HCT116 (cell line): Measurements from ENCODE around the gene SORCS2. TPM values are rescaled to one million over a fixed set of nuclear protein-coding genes. Genes with fewer than 3 reads are reported as not detected.

Experiments
- ATAC-seq: fragments of 200-7000 bp; cut with Tn5 transposase; 2 replicates; pipeline ENCODE4 v1.9.1; 2020; ENCODE audit warnings: mild to moderate bottlenecking, moderate library complexity
- BruUV-seq: library from RNA; stranded (reverse); fragments of 400-500 nt; replicated peaks from 2 replicates; lab custom pipeline; 2021; lab: Mats Ljungman, UMichigan
- CTCF ChIA-PET: fragments of 300-600 bp; sonication (Branson Sonifier 250); formaldehyde crosslinking; loops from one replicate; lab custom pipeline; 2021; ENCODE audit warnings: antibody characterized with exemption; lab: Charles Lee
- POLR2A ChIA-PET: fragments of 300-600, 350-600 bp; sonication (Branson Sonifier 250); formaldehyde crosslinking; loops from one replicate; lab custom pipeline; 2021; ENCODE audit warnings: antibody characterized with exemption; lab: Charles Lee
- RAD21 ChIA-PET, 2 experiments: fragments of 300-600 bp; sonication (Branson Sonifier 250); formaldehyde crosslinking; loops; one replicate each; lab custom pipeline; 2023; ENCODE audit warnings: low total read pairs in 2 of 2; ENCODE audit not compliant: uncharacterized antibody in 2 of 2, unreplicated experiment in 2 of 2, low non-redundant PET in 1 of 2; lab: Charles Lee
- DNase-seq: peaks from one replicate; pipeline ENCODE4 v3.0.0-alpha.2; 2010; ENCODE audit warnings: low read depth, low spot score
- H2AFZ ChIP-seq: fragments of 200-600 bp; shearing (Covaris generic), sonication (generic); 2 replicates; pipeline ENCODE4 v1.6.1; 2017; ENCODE audit warnings: low read depth, mixed run types, mixed read lengths, antibody characterized with exemption, low read length; ENCODE audit not compliant: poor library complexity, severe bottlenecking
- H3K27ac ChIP-seq: 2 replicates; pipeline ENCODE4 v1.5.1; 2012; ENCODE audit warnings: low read depth, low read length
- H3K27me3 ChIP-seq: fragments of 200-600 bp; sonication (generic); 2 replicates; pipeline ENCODE4 v1.6.1; 2016; ENCODE audit warnings: mixed run types, low read length, mixed read lengths; ENCODE audit not compliant: insufficient read depth
- H3K36me3 ChIP-seq, 2 experiments: fragments of 200-500 bp in 1 of 2; fragments of 200-600 bp in 1 of 2; sonication (Bioruptor generic) in 1 of 2; sonication (generic) in 1 of 2; 2 replicates each; pipeline versions ENCODE4 v1.5.1 to v1.6.1; 2014 to 2016; ENCODE audit warnings: low read length in 2 of 2, inconsistent platforms in 1 of 2, mixed read lengths in 1 of 2, mixed run types in 1 of 2; ENCODE audit not compliant: insufficient read depth in 2 of 2, control insufficient read depth in 1 of 2
- H3K4me1 ChIP-seq, 2 experiments: fragments of 200-600 bp in 1 of 2; sonication (generic) in 1 of 2; 2 replicates each; pipeline versions ENCODE4 v1.5.1 to v1.6.1; 2012 to 2017; ENCODE audit warnings: low read length in 2 of 2, inconsistent platforms in 1 of 2, mild to moderate bottlenecking in 1 of 2, mixed read lengths in 1 of 2, mixed run types in 1 of 2, moderate library complexity in 1 of 2; ENCODE audit not compliant: insufficient read depth in 2 of 2, control insufficient read depth in 1 of 2
- H3K4me2 ChIP-seq: fragments of 200-600 bp; sonication (generic); 2 replicates; pipeline ENCODE4 v1.6.1; 2017; ENCODE audit warnings: mixed run types, low read length, mixed read lengths
- H3K4me3 ChIP-seq, 2 experiments: fragments of 200-600 bp in 1 of 2; sonication (generic) in 1 of 2; replicated peaks in 1 of 2; 2 replicates each; pipeline ENCODE4 v1.5.1; 2011 to 2016; ENCODE audit warnings: low read length in 2 of 2, control low read depth in 1 of 2, low read depth in 1 of 2, mild to moderate bottlenecking in 1 of 2, mixed read lengths in 1 of 2, mixed run types in 1 of 2
- H3K79me2 ChIP-seq: fragments of 200-600 bp; sonication (generic); 2 replicates; pipeline ENCODE4 v1.6.1; 2017; ENCODE audit warnings: mild to moderate bottlenecking, mixed run types, low read length, moderate library complexity, mixed read lengths; ENCODE audit not compliant: insufficient read depth
- H3K9ac ChIP-seq: fragments of 200-600 bp; sonication (generic); 2 replicates; pipeline ENCODE4 v1.6.1; 2016; ENCODE audit warnings: low read length, mixed read lengths
- H3K9me2 ChIP-seq: fragments of 200-600 bp; sonication (generic), shearing (Covaris generic); 2 replicates; pipeline ENCODE4 v1.6.1; 2017; ENCODE audit warnings: mixed run types, mild to moderate bottlenecking, moderate library complexity; ENCODE audit not compliant: insufficient read depth
- H3K9me3 ChIP-seq, 2 experiments: fragments of 200-500 bp in 1 of 2; fragments of 200-600 bp in 1 of 2; sonication (Bioruptor generic) in 1 of 2; sonication (generic) in 1 of 2; 2 replicates each; pipeline ENCODE4 v1.6.1; 2014 to 2017; ENCODE audit warnings: low read length in 2 of 2, mixed read lengths in 2 of 2, inconsistent platforms in 1 of 2, low read depth in 1 of 2, mild to moderate bottlenecking in 1 of 2, mixed run types in 1 of 2, moderate library complexity in 1 of 2; ENCODE audit not compliant: control insufficient read depth in 1 of 2, insufficient read depth in 1 of 2
- H4K20me1 ChIP-seq: fragments of 200-600 bp; sonication (generic), shearing (Covaris generic); 2 replicates; pipeline ENCODE4 v1.6.1; 2017; ENCODE audit warnings: mixed run types, mild to moderate bottlenecking, moderate library complexity; ENCODE audit not compliant: insufficient read depth
- CTCF ChIP-seq, 3 experiments: fragments of 200-600 bp in 1 of 3; sonication (generic) in 1 of 3; IDR thresholded peaks in 2 of 3; conservative IDR thresholded peaks in 1 of 3; 2 replicates each; pipeline ENCODE4 v1.5.1; 2012 to 2017; ENCODE audit warnings: low read depth in 2 of 3, low read length in 2 of 3, antibody characterized with exemption in 1 of 3, borderline replicate concordance in 1 of 3, control low read depth in 1 of 3, mild to moderate bottlenecking in 1 of 3, mixed read lengths in 1 of 3, mixed run types in 1 of 3, moderate library complexity in 1 of 3; ENCODE audit not compliant: insufficient read depth in 1 of 3
- EGR1 ChIP-seq: IDR thresholded peaks from 2 replicates; pipeline ENCODE4 v1.6.1; 2012; ENCODE audit warnings: low read depth
- EZH2phosphoT487 ChIP-seq: fragments of 200-600 bp; IDR thresholded peaks from 2 replicates; pipeline ENCODE4 v1.6.1; 2018; ENCODE audit warnings: antibody characterized with exemption, borderline replicate concordance
- MAX ChIP-seq: IDR thresholded peaks from 2 replicates; pipeline ENCODE4 v1.6.1; 2012
- POLR2A ChIP-seq: IDR thresholded peaks from 2 replicates; pipeline ENCODE4 v1.7.0; 2011; ENCODE audit warnings: borderline replicate concordance; ENCODE audit not compliant: insufficient read depth, insufficient read length; ENCODE audit errors: extremely low read depth
- POLR2AphosphoS5 ChIP-seq: IDR thresholded peaks from 2 replicates; pipeline ENCODE4 v1.6.1; 2011; ENCODE audit warnings: mild to moderate bottlenecking, low read depth, low read length, moderate library complexity
- RAD21 ChIP-seq: IDR thresholded peaks from 2 replicates; pipeline ENCODE4 v1.6.1; 2012; ENCODE audit warnings: low read depth, mild to moderate bottlenecking
- SP1 ChIP-seq: IDR thresholded peaks from 2 replicates; pipeline ENCODE4 v1.6.1; 2012; ENCODE audit warnings: low read depth
- ZFX ChIP-seq: fragments of 450-650 bp; IDR thresholded peaks from 2 replicates; pipeline ENCODE4 v1.6.1; 2017
- ZNF274 ChIP-seq: fragments of 200-500 bp; sonication (Bioruptor generic); IDR thresholded peaks from 2 replicates; pipeline ENCODE4 v1.6.1; 2014; ENCODE audit warnings: mild to moderate bottlenecking, low read depth, low read length, inconsistent platforms
- intact Hi-C: fragments of 100-400 bp; cut with micrococcal nuclease; formaldehyde crosslinking; loops from 2 replicates; pipeline ENCODE4 v1.10.0; 2022
- total RNA-seq: library from RNA; stranded (reverse); gene quantifications from one replicate; pipeline ENCODE4 v1.2.1, GENCODE V29; 2021; ENCODE audit not compliant: unreplicated experiment
- TF ChIP-seq, protein P1 (sequence below): IDR thresholded peaks from 2 replicates; pipeline ENCODE4 v1.6.1; 2011; ENCODE audit warnings: mild to moderate bottlenecking, low read length, moderate library complexity; ENCODE audit not compliant: insufficient replicate concordance; ENCODE audit errors: extremely low read depth

The SORCS2 gene
- total RNA-seq, 1 experiment from 2014 or later, result 0.37 TPM

GRCh38 chr4:7261536-7261935 is 69.2 kb downstream of the SORCS2 start:
- Histone ChIP-seq H3K27me3 (0 out of 2 replicates have a peak, but pooled peaks cover 3% of the 10 kb centered on the region), H3K9me2 (no peaks in the 10 kb centered on the region), H3K9me3 (no peaks in the 10 kb centered on the region), H3K79me2 (no peaks in the 10 kb centered on the region), H3K36me3 (no peaks in the 10 kb centered on the region), H3K27ac (no peak overlapping the region), H3K4me2 (no peak overlapping the region), H3K4me3 (no peak overlapping the region), H3K9ac (no peak overlapping the region), H3K4me1 (peaks cover under 1 to 22% of the 10 kb centered on the region in 2 experiments; a peak in 2 of 4 replicates), H2AFZ (no peak overlapping the region), H4K20me1 (no peaks in the 10 kb centered on the region)
- TF ChIP-seq RAD21, result no peak
- no peak for TF ChIP-seq MAX
- no peak for TF ChIP-seq EZH2phosphoT487
- TF ChIP-seq, protein P1, sequence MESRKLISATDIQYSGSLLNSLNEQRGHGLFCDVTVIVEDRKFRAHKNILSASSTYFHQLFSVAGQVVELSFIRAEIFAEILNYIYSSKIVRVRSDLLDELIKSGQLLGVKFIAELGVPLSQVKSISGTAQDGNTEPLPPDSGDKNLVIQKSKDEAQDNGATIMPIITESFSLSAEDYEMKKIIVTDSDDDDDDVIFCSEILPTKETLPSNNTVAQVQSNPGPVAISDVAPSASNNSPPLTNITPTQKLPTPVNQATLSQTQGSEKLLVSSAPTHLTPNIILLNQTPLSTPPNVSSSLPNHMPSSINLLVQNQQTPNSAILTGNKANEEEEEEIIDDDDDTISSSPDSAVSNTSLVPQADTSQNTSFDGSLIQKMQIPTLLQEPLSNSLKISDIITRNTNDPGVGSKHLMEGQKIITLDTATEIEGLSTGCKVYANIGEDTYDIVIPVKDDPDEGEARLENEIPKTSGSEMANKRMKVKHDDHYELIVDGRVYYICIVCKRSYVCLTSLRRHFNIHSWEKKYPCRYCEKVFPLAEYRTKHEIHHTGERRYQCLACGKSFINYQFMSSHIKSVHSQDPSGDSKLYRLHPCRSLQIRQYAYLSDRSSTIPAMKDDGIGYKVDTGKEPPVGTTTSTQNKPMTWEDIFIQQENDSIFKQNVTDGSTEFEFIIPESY, result no peak
- no peak for TF ChIP-seq ZFX
- TF ChIP-seq EGR1, result no peak
- no peak for TF ChIP-seq POLR2AphosphoS5
- intact Hi-C loops, result no loop called here
- CTCF ChIA-PET, result no interaction called here
- ATAC-seq (no peak), DNase-seq (no peak)
- POLR2A ChIA-PET, result no interaction called here
- RAD21 ChIA-PET, result no interaction called here
- no TSS peak for BruUV-seq

GRCh38 chr4:7262134-7262533 is 69.8 kb downstream of the SORCS2 start:
- Histone ChIP-seq H3K27ac (no peak overlapping the region), H4K20me1 (no peaks in the 10 kb centered on the region), H3K27me3 (0 out of 2 replicates have a peak, but pooled peaks cover 3% of the 10 kb centered on the region), H3K4me3 (no peak overlapping the region), H3K9me3 (no peaks in the 10 kb centered on the region), H2AFZ (no peak overlapping the region), H3K4me1 (peaks cover 2 to 28% of the 10 kb centered on the region in 2 experiments; a peak in 2 of 4 replicates), H3K4me2 (no peak overlapping the region), H3K9me2 (no peaks in the 10 kb centered on the region), H3K36me3 (no peaks in the 10 kb centered on the region), H3K9ac (no peak overlapping the region), H3K79me2 (no peaks in the 10 kb centered on the region)
- no peak for DNase-seq
- BruUV-seq, result no TSS peak
- POLR2A ChIA-PET, result no interaction called here
- intact Hi-C loops, result no loop called here
- CTCF ChIA-PET, result no interaction called here
- RAD21 ChIA-PET, result no interaction called here
- ATAC-seq, result no peak
- TF ChIP-seq SP1, result no peak
- no peak for TF ChIP-seq CTCF (IDR thresholded peaks at IDR 0.05 in 2 of 3, conservative IDR thresholded peaks at IDR 0.05 in 1 of 3; ENCODE audit: borderline replicate concordance in 1 of 3, insufficient read depth in 1 of 3, low read depth in 2 of 3, low read length in 2 of 3)
- no peak for TF ChIP-seq POLR2A
- TF ChIP-seq, protein P1, result no peak
- TF ChIP-seq MAX, result no peak
- no peak for TF ChIP-seq ZNF274
